ENCODE measurements around the gene KCTD1. TPM values are rescaled to one million over a fixed set of nuclear protein-coding genes. Genes with fewer than 3 reads are reported as not detected.

Gene KCTD1
- total RNA-seq, 1 donor from 2014 or later: 1.3 TPM

DNA sequence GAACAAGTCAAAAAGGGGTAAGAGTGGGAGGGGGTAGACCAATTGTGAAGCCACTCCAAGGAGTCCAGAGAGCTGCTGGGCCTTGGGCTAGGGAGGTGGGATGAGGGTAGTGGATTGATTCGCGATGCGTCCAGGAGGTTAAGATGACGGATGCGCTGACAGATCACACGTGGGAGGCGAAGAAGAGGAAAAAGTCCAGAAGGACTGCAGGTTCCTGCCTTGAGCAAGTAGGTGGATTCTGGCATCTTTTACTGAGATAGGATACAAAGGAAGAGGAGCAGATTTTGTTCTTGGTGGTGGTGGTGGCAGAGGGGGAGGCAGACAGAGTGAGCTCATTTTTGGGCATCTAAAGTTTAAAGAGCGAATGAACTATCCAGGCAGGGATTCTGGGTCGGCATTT, 76.5 kb downstream of the KCTD1 start:
- Histone ChIP-seq H3K27me3 (no peaks in the 10 kb centered on the region), H3K9me3 (no peaks in the 10 kb centered on the region), H3K4me1 (no peaks in the 10 kb centered on the region), H3K27ac (no peak overlapping the region), H3K36me3 (peaks cover 0 to 5% of the 10 kb centered on the region in 2 donors), H3K4me3 (no peak overlapping the region)
- DNase-seq (ENCODE audit: low spot score in 2 of 2): no peak
- intact Hi-C loops (cut with DNase I): no loop called here
- TF ChIP-seq CTCF (IDR thresholded peaks at IDR 0.05): no peak

DNA sequence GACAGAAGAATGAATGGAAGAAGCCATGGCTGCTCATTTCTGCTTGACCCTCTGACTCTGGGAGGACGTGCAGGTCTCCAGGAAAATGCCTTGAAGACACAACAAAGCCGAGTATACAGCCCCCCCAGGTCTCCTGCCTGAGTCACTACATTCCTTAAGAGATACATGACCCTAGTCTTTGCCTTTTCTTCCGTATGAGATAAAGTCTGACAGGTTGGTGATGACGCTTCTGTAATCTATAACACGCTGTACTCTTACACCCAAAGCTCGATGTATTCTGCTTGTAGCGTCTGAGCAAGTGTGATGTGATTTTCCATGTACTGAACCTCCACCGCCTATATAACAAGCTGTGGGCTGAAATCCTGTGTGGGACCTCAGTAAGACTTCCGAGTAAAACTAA, 77.3 kb downstream of the KCTD1 start:
- intact Hi-C loops (cut with DNase I): no loop called here
- Histone ChIP-seq H3K9me3 (no peaks in the 10 kb centered on the region), H3K4me3 (no peak overlapping the region), H3K4me1 (no peaks in the 10 kb centered on the region), H3K27ac (no peak overlapping the region), H3K27me3 (no peaks in the 10 kb centered on the region), H3K36me3 (peaks cover 0 to 5% of the 10 kb centered on the region in 2 donors)
- TF ChIP-seq CTCF (IDR thresholded peaks at IDR 0.05): no peak
- no peak for DNase-seq (ENCODE audit: low spot score in 2 of 2)

DNA sequence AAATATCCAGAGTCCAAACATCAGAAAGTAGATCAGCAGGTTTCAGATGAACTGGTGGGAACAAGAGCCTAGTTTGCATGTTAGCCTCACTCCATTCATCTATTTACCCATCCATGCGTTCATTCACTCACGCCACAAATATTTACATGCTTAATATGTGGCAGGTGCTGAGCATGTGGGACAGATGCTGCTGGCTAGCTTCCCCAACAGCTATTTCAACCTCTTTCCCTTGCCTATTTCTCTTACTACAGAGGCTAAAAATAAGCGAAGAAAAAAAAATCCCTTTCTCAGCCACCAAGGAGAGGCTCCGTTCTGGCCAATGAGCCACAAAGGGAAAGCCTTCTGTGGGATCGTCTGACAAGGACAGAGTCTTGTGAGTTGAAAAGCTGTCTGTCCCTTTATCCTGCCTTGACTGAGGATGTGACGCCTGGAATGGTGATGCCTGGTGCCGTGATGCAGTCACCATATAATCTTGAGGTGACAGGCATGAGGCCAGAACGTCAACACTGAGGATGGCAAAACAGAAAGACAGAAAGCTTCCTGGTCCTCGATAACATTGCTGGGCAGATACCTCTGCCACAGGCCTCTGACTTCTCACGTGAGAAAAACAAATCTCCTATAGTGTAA, 78.2 kb downstream of the KCTD1 start:
- Histone ChIP-seq H3K4me1 (no peaks in the 10 kb centered on the region), H3K4me3 (no peak overlapping the region), H3K27me3 (no peaks in the 10 kb centered on the region), H3K9me3 (no peaks in the 10 kb centered on the region), H3K36me3 (peaks cover 0 to 4% of the 10 kb centered on the region in 2 donors), H3K27ac (no peak overlapping the region)
- TF ChIP-seq CTCF (IDR thresholded peaks at IDR 0.05): no peak
- intact Hi-C loops (cut with DNase I): no loop called here
- no peak for DNase-seq (ENCODE audit: low spot score in 2 of 2)

DNA sequence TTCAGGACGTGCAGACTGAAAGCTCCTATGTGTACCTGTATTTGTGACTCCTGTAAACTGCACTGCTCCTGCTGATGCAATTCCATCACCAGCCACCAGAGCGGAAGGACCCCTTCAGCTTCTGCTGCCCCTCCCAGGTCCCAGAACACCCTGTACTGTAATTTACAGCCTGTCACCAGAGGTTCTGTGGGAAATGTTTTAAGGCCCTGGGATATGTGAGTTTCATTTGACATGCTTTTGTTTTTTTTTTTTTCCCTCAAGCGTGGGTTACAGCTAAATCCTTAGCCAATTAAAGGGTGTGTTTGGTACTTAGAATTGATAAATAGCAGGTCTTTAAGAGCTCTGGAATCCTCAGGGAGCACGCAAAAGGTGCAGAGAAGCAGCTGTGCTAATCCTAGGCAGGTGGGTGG, 79.4 kb downstream of the KCTD1 start:
- Histone ChIP-seq H3K27me3 (no peaks in the 10 kb centered on the region), H3K27ac (no peak overlapping the region), H3K9me3 (no peaks in the 10 kb centered on the region), H3K36me3 (no peaks in the 10 kb centered on the region), H3K4me1 (no peaks in the 10 kb centered on the region), H3K4me3 (no peak overlapping the region)
- intact Hi-C loops (cut with DNase I): no loop called here
- TF ChIP-seq CTCF (IDR thresholded peaks at IDR 0.05): peak in 1 of 3 experiments; percentile 20
- no peak for DNase-seq (ENCODE audit: low spot score in 2 of 2)

GRCh38 chr18:26466026-26466425, 82.3 kb downstream of the KCTD1 start:
- H3K36me3 ChIP-seq: no peaks in the 10 kb centered on the region
- H3K27ac ChIP-seq: no peak overlapping the region
- no peak for TF ChIP-seq CTCF (IDR thresholded peaks at IDR 0.05)
- H3K9me3 ChIP-seq: no peaks in the 10 kb centered on the region
- H3K27me3 ChIP-seq: no peaks in the 10 kb centered on the region
- H3K4me1 ChIP-seq: no peaks in the 10 kb centered on the region
- no peak for DNase-seq (ENCODE audit: low spot score in 2 of 2)
- H3K4me3 ChIP-seq: no peak overlapping the region
- intact Hi-C loops (cut with DNase I): no loop called here

GRCh38 chr18:26465431-26465830, 82.9 kb downstream of the KCTD1 start:
- Histone ChIP-seq H3K36me3 (no peaks in the 10 kb centered on the region), H3K4me1 (no peaks in the 10 kb centered on the region), H3K27me3 (no peaks in the 10 kb centered on the region), H3K4me3 (no peak overlapping the region), H3K9me3 (no peaks in the 10 kb centered on the region), H3K27ac (no peak overlapping the region)
- intact Hi-C loops (cut with DNase I): no loop called here
- no peak for DNase-seq (ENCODE audit: low spot score in 2 of 2)
- TF ChIP-seq CTCF (IDR thresholded peaks at IDR 0.05): no peak
